SIG-M5 treated with dmso at 0.1 percent for 504 hours (cell line): ENCODE results near the gene IGSF6.
A peak's percentile ranks its signal among the peaks of the same experiment; 100 is the strongest.
"Not testable (repeated sequence)": the region's sequence is repeated elsewhere in the genome, so short reads cannot be mapped to it uniquely, and the experiment has no call there.

ENCODE experiments used
- DNase-seq: peaks from one replicate; lab custom pipeline; 2025; ENCODE audit not compliant: unreplicated experiment; lab: John Stamatoyannopoulos, UW

IGSF6 gene

DNA sequence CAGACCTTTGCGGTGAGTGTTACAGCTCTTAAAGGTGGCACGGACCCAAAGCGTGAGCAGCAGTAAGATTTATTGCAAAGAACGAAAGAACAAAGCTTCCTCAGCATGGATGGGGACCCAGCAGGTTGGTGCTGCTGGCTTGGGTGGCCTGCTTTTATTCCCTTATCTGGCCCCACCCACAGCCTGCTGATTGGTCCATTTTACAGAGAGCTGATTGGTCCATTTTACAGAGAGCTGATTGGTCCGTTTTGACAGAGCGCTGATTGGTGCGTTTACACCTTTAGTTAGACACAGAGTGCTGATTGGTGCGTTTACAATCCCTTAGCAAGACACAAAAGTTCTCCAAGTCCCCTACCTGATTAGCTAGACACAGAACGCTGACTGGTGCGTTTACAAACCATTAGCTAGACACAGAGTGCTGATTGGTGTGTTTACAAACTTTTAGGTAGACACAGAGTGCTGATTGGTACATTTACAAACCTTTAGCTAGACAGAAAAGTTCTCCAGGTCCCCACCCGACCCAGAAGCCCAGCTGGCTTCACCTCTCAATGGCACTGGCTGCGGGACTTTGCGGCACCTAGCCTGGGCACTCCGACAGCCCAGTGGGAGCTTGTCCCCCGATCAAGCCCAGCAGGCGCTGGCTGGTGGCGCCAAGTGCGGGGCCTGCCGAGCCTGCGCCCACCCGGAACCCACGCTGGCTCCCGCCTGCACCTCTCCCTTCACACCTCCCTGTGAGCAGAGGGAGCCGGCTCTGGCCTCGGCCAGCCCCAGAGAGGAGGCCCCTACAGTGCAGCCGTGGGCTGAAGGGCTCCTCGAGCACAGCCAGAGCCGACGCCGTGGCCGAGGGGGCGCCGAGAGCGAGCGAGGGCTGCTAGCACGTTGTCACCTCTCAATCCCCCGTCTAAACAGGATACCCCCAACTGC, 22.5 kb downstream of the IGSF6 start:
- DNase-seq = not testable (repeated sequence)

DNA sequence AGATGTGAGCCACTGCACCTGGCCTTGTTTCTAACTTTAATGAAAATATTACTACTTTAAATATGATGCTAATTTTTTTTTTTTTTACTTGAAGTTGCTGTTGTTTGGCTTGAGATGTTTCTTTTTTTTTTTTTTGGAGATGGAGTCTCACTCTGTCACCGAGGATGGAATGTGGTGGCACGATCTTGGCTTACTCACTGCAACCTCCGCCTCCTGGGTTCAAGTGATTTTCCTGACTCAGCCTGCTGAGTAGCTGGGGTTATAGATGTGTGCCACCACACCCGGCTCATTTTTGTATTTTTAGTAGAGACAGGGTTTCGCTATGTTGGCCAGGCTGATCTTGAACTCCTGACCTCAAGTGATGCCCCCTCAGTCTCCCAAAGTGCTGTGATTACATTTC, 23.6 kb downstream of the IGSF6 start:
- no peak for DNase-seq

DNA sequence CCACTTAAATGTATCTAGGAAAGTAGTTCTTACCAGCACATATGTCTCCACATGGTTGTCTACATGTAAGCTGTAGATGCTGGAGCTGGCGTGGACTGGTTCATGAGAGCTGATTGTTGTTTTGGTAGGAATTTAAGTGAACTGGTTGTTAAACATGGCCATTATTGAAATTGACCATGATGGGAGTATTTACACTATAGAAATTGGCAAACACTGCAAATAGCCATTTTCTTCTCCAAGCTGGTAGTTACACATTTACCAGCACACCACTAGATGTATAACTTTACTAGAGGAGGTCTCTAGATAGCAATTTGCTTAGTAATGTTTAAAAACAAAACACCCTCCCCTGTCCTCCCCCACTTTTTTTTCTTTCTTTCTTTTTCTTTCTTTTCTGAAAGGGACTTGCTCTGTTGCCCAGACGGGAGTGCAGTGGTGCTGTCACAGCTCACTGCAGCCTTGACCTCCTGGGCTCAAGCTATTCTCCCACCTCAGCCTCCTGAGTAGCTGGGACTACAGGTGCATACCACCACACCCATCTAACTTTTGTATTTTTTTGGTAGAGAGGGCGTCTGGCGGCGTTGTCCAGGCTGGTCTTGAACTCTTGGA, 24.2 kb downstream of the IGSF6 start:
- no peak for DNase-seq

DNA sequence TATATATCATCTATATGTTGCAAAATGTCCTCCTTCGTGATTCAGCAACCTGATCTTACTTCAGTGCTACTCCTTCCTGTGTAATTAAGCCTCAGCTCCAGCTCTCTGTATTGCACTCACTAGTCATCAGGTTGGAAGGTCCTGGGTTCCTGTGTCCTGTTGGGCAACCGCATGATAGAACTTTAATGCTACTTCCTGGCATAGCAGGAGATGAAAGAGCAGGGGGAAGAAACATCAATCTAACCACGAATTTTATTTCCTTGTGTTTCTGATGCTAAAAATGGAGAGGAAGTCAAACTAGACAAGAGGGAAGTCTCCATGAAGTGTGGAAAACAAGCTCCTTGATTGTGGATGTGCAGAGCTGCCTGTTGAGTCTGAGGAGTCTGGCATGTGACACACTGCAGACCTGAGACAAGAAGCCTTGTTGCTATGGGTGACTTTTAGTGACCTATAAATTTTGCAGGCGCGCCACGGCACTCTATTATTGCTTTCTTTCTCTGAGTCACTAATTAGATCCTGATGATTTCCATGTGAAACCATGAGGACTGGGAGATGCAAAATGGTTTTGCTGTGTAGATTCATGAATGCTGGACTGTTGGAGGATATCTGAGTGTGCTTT, 25.6 kb downstream of the IGSF6 start:
- DNase-seq = peak; percentile 98

DNA sequence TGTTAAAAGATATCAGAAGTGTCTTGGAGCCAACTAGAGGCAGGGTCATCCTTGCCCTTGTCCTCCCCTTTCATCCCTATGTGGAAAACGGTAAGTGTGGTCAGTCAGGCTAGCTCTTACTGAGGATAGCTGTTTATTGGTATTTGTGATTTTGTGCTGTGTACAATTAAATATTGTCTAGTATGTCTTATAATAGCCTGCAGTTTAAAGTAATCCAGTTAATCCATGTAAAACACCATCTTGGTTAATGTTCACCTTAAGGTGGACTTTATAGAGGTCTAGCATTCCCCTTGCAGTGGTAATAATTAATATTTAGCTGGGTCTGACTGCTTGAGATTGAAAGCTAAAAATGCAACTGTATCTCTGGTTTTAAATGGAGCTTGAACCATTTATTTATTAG, 27.4 kb downstream of the IGSF6 start:
- no peak for DNase-seq

DNA sequence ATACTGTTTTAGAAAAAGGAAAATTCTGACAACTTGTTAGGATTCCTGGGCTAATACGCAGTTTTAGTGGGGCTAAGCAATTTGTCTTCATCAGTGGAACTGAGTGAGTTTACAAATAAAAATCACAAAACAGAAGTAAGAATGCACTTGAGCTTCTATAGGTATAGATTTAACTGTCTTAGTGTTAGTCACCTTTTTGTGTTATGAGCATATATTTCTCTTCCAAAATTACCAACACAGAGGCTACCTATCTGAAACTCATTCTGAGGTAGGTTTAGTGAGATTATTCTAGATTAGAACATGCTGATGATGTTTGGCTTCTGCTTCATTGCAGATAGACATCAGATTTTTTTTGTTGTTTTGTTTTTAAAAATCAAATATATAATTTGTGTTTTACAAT, 29.9 kb downstream of the IGSF6 start:
- DNase-seq = no peak

DNA sequence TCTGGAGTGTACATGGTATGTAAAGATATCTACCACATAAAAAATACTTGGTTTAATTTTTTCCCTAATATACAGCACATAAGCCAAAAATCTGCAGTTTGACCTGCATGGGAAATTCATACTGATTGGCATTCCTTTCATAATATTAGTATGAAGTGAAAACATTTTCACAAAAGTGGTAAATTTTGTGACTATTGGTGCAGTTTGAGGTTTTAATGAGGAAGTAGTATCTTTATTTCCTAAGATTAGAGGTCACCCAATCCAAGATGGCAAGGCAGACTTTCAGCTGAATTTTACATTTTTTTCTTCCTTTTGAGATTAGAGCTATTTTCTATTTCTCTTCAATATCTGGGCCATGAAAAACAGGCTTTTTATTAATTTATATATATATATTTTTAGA, 31.8 kb downstream of the IGSF6 start:
- no peak for DNase-seq

DNA sequence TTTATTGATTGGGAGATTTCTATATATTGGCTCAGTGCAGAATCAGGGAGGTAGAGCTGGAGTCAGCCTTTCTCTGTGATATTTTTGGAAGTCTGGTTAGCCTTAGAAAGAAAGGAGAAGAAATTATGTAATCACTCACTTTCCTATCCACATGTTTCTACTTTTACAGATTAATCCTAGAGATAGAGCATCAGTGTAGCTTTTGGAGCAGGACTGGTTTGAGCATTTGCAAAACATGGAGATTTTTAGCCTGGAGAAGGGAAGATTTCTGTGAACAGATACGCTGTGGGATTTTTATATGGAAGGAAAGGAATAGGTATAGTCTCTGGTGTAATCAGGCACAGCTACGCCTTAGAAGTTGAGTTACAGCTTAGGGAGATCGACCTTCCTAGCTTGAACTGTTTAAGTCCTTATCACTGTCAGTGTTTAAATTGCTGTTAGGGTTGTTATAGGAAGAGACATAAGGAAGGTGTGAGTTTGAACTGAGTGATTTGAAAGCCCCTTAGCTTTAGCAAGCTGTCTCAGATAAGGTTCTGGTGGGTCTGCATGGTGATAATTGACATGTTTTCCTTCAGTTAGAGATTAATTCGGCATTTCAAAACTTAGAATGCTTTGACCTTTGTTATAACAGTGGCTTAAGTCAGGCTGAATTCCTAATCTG, 32.5 kb downstream of the IGSF6 start:
- no peak for DNase-seq

DNA sequence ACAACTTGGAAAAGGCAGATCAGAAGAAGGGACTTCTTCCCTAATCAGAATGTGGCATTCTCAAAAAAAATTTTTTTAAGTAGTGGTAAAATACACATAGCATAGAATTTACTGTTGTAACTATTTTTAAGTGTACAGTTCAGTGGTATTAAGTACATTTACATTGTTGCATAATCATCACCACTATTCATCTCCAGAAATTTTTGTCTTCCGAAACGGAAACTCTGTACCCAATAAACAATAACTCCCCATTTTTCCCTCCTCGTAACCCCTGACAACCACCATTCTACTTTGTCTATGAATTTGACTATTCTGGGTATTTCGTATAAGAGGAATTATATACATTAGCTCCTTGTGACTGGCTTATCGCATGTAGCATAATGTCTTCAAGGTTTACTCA, 34.1 kb downstream of the IGSF6 start:
- DNase-seq = no peak

DNA sequence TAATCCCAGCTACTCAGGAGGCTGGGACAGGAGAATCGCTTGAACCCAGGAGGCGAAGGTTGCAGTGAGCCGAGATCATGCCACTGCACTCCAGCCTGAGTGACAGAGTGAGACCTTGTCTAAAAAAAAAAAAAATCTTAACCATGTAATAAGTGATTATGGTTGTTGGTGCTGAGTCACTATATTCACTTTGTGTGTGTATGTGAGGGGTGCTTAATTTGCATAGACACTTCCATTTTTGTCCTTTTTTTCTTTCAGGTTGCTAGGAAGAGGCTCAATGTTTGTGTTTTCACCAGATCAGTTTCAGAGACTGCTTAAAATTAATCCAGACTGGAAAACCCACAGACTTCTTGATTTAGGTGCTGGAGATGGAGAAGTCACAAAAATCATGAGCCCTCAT, 34.8 kb downstream of the IGSF6 start:
- DNase-seq = no peak

DNA sequence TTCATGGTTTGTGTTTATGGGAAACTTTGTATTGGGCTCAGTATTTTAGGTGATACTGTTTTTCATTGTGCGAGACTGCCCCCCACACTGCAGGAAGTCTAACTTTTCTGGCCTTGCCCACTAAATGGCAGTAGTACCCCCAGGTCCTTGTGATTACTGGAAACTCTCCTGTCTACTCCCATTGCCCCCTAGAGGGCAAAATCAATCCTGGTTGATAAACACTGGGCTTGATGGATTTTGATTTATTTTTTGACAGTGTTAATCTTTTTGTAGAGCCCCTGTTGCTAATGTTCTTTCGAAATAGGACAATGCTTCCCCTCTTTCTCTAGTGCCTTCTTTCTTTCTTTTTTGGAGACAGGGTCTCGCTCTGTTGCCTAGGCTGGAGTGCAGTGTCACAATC, 37.5 kb downstream of the IGSF6 start:
- no peak for DNase-seq

DNA sequence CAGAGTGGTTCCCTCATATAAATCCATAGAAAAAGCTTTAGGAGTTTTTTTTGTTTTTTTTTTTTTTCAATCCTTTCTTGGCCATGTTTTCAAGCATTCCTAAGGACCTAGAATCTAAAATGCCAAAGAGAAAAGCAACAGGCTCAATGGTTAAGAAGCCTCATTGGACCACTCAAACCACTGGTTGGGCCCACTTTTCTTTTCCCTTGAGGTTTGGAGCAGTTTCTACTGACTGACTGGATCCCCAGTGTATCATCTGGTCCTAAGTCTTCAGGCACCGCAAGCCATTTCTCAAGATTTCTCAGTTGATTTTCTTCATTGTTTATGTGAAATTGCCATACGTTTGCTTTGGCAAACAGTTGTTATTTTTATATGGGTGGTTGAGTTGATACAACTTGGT, 38.6 kb downstream of the IGSF6 start:
- no peak for DNase-seq

DNA sequence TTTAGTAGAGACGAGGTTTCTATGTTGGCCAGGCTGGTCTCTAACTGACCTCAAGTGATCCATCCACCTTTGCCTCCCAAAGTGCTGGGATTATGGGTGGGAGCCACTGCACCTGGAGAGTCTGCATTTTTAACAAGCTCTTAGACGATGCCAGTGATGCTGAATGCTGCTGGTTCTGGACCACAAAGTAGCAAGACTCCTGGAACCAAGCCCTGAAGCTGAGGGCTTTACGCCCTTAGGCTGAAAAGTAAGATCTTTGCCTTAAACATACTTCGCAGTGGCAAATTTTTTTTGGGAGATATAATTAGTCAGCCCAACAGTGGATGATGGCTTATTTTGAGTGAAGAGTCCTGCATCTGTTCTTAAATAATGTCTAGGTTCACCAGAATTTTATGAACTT, 39.0 kb downstream of the IGSF6 start:
- no peak for DNase-seq

DNA sequence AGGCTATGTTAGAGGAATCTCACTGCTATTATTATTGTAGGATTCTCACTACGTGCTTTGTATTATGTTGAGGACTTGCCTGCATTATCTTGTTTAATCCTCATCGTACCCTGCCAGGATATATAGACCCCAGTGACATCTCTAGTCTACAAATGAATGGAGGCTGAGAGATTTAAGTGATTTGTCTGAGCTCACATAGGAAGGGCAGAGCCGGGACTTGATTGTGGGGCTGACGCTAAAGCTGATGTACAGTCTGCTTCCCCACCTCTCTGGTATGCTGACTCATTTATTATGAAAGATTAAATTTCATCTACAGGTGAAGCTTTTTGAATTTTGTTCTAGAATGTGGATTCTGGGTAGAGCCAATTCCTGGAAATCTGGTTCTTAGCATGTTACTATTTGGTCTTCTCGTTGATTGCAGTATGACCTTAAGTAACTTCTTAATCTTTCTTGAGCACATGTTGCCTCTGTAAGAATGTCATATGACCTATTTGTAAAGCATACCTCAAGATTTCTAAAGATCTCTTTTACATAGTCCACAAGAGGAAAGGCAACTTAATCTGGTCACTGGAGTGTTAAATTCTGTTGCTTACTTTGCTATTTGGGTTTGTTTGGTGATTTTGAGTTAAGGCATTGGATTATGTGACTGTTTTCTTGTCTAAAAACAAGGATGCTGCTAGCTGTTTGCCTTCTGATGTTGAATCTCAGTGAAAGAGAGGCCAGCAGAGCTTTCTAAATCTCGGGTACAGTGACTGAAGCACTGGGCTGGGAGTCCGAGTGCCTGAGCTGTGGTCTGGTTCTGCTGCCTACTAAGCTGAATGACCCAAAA, 40.6 kb downstream of the IGSF6 start:
- DNase-seq = peak; percentile 43

DNA sequence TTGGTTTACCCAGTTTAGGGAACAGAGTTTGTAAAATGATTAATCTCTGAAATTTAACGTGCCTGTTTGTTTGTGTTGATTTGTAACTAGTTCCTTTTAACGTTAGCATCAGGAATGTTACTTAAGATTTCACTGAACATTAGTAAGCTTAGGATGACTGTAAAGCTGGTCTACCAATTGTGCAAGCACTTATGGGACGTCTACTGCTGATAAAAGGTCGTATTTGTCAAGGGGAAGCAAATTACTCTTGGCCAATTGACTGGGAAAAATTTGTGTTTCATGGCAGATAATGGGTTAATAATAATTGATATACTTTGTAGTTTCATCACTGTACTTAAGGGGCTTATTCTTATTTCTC, 41.2 kb downstream of the IGSF6 start:
- DNase-seq = peak; percentile 56

DNA sequence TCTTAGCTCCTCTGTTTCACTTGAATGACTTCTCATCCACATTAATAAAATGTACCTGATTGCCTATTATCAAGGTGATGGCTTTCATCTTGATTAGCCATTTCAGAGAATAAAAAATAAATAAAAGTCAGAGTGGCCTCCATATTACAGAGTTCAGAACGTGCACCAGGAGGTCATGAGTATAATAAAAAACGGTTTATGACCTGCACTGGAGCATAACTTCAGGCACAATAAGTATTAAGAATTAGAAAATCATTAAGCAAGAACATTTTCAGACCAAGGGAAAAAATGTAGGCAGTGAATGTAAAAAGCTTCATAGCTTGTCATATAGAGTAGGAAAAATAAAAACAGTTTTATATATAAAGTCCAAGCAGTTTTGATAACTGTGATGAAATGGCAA, 41.6 kb downstream of the IGSF6 start:
- no peak for DNase-seq

DNA sequence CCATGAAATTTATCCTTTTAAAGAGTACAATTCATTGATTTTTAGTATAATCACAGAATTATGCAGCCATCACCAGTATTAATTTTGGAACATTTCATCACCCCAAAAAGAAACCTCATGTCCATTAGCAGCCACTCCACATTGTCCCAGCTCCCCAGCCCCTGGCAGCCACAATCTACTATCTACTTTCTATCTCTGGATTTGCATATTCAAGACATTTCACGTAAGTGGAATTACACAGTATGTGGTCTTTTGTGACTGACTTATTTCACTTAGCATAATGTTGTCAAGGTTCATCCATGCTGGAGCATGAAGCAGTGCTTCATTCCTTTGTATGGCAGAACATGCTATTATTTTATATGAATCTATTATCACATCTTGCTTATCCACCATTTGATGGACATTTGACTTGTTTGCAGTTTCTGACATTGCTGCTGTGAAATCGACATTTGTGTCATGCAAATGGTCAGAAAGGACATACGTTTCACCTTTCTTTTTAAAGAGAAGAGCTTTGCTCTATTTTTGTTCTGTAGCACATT, 42.3 kb downstream of the IGSF6 start:
- no peak for DNase-seq

DNA sequence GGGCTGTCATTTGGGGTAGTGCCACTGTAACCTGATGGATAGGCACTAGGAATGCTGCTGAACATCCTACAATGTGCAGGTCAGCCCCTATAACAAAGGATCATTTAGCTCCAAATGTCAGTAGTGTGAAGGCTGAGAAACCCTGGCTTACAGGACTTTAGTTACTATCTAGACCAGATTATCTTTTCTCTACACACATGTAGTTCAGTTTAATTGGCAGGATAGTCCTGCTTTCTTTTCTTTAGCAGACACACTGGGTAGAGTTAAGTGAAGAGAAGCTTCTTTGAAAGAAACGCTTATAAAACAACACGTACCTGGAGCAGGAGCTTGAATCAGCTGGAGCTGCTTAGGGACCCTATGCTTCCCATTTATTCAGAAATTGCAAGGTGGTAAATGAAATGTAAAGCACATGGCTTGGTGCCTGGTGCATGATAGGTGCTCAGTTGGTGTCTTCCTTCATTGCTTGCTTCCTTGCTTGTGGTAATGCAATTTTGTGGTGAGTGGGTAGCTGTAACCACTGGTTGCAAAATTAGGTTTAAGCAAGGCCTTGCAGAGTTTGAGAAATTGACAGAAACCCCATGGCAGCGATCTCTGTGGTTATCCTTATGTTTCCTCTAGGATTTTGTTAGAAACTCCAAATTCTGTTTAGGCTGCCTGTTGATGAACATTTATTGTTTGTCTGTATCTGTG, 43.6 kb downstream of the IGSF6 start:
- peak; percentile 92 for DNase-seq

DNA sequence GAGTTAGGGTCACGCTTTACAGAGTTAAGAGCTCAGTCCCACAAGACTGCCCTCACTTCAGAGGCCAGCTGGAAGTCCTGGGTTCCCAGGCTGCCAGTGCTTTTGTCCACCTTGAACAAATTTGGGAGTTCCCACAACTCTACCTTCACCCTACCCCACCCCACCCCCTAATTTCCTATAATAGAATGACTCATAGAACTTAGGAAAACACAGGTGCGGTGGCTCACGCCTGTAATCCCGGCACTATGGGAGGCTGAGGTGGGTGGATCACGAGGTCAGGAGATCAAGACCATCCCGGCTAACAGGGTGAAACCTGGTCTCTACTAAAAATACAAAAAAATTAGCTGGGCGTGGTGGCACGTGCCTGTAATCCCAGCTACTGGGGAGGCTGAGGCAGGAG, 46.6 kb downstream of the IGSF6 start:
- not testable (repeated sequence) for DNase-seq

DNA sequence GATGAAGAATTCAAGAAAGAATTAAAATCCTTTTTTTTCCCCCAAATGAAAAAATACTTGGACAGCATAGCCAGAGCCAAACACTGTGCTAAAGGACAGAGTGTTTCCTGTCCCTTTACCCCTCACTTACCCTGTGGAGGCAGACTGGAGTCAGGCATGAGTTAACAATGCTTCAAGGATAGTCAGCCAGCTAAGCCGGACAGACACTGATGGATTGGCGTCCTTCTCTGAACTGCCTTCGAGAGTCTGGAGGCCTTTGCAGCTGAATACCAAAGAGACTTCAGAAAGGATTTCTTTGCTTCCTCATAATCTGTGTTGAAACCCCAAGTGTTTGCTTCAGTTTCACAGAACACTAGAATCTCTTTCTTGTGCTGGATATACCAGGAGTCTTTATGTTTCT, 48.5 kb downstream of the IGSF6 start:
- DNase-seq = peak; percentile 65
